HepG2 (cell line): ENCODE measurements around the gene GOLT1A. TPM values are rescaled to one million over a fixed set of nuclear protein-coding genes. Genes with fewer than 3 reads are reported as not detected.

ENCODE experiments used
- CCDC6 ChIP-seq: sonication (generic); formaldehyde crosslinking; IDR thresholded peaks from 2 replicates; pipeline ENCODE4 v1.8.1; 2022; ENCODE audit warnings: mild to moderate bottlenecking, missing genetic modification reagents, moderate library complexity
- HIVEP1 ChIP-seq: sonication (generic); formaldehyde crosslinking; IDR thresholded peaks from 2 replicates; pipeline ENCODE4 v1.4.0; 2020; ENCODE audit warnings: mild to moderate bottlenecking, missing genetic modification reagents
- HMG20B ChIP-seq: conservative IDR thresholded peaks from 2 replicates; pipeline ENCODE4 v1.6.1; 2016; ENCODE audit warnings: missing genetic modification reagents, missing compliant biosample characterization
- HNF4G ChIP-seq, 2 experiments: sonication (generic) in 1 of 2; formaldehyde crosslinking in 1 of 2; IDR thresholded peaks; 2 replicates each; pipeline versions ENCODE4 v1.4.0 to v1.6.1; 2011 to 2020; ENCODE audit warnings: borderline replicate concordance in 2 of 2, low read depth in 2 of 2, mild to moderate bottlenecking in 2 of 2, low read length in 1 of 2, missing genetic modification reagents in 1 of 2, moderate library complexity in 1 of 2
- MAZ ChIP-seq, 2 experiments: sonication (generic) in 1 of 2; formaldehyde crosslinking in 1 of 2; IDR thresholded peaks; 2 replicates each; pipeline versions ENCODE4 v1.5.0 to v1.6.1; 2012 to 2020; ENCODE audit warnings: low read depth in 2 of 2, mild to moderate bottlenecking in 2 of 2, borderline replicate concordance in 1 of 2, improper control_type of control experiment in 1 of 2, low read length in 1 of 2, missing genetic modification reagents in 1 of 2, moderate library complexity in 1 of 2
- PAWR ChIP-seq: sonication (generic); formaldehyde crosslinking; IDR thresholded peaks from 2 replicates; pipeline ENCODE4 v1.4.0; 2020; ENCODE audit warnings: missing genetic modification reagents, mild to moderate bottlenecking, borderline replicate concordance
- PITX1 ChIP-seq: sonication (generic); formaldehyde crosslinking; IDR thresholded peaks from 2 replicates; pipeline ENCODE4 v1.5.1; 2020; ENCODE audit warnings: mild to moderate bottlenecking, missing genetic modification reagents
- SOX6 ChIP-seq, 2 experiments: fragments of 450-650 bp in 1 of 2; sonication (generic) in 1 of 2; formaldehyde crosslinking in 1 of 2; IDR thresholded peaks; 2 replicates each; pipeline versions ENCODE4 v1.4.0 to v1.6.1; 2017 to 2020; ENCODE audit warnings: antibody characterized with exemption in 1 of 2, mild to moderate bottlenecking in 1 of 2, missing genetic modification reagents in 1 of 2
- ZBTB42 ChIP-seq: sonication (generic); formaldehyde crosslinking; IDR thresholded peaks from 2 replicates; pipeline ENCODE4 v1.5.0; 2020; ENCODE audit warnings: mild to moderate bottlenecking, missing genetic modification reagents
- ZNF20 ChIP-seq: sonication (generic); formaldehyde crosslinking; IDR thresholded peaks from 2 replicates; pipeline ENCODE4 v1.4.0; 2020; ENCODE audit warnings: mild to moderate bottlenecking, moderate library complexity, missing genetic modification reagents
- ZNF484 ChIP-seq: sonication (generic); formaldehyde crosslinking; IDR thresholded peaks from 2 replicates; pipeline ENCODE4 v1.5.1; 2020; ENCODE audit warnings: mild to moderate bottlenecking, low read depth, missing genetic modification reagents, borderline replicate concordance
- polyA plus RNA-seq, 8 experiments: library from polyadenylated mRNA; depleted of rRNA in 3 of 8; stranded (reverse) in 7 of 8; unstranded in 1 of 8; fragments of >200 nt; fragmentation: Illumina TruSeq in 4 of 8; extraction: Trizol in 4 of 8; gene quantifications; 2 replicates each; pipeline versions ENCODE4 v1.2.1 to v1.2.3, GENCODE V29; 2011 to 2016; ENCODE audit warnings: low read depth in 4 of 8, missing spikeins in 1 of 8, mixed read lengths in 1 of 8; ENCODE audit not compliant: insufficient read depth in 1 of 8
- total RNA-seq, 5 experiments: library from RNA; depleted of rRNA; stranded (reverse); fragments of >200 nt; fragmentation: Illumina TruSeq; extraction: Trizol; gene quantifications; 2 replicates each; pipeline ENCODE4 v1.2.3, GENCODE V29; 2016; ENCODE audit warnings: low read depth in 1 of 5
- TF ChIP-seq, protein P1 (sequence below): fragments of 450-650 bp; IDR thresholded peaks from 2 replicates; pipeline ENCODE4 v1.6.1; 2017; ENCODE audit warnings: mild to moderate bottlenecking
- TF ChIP-seq, protein P2 (sequence below): sonication (generic); formaldehyde crosslinking; IDR thresholded peaks from 2 replicates; pipeline ENCODE4 v1.4.0; 2020; ENCODE audit warnings: missing genetic modification reagents, borderline replicate concordance
- TF ChIP-seq, protein P3 (sequence below): sonication (generic); formaldehyde crosslinking; IDR thresholded peaks from 2 replicates; pipeline ENCODE4 v1.4.0; 2020; ENCODE audit warnings: missing genetic modification reagents, borderline replicate concordance
- TF ChIP-seq, protein P4 (sequence below): sonication (generic); formaldehyde crosslinking; IDR thresholded peaks from 2 replicates; pipeline ENCODE4 v1.8.1; 2023; ENCODE audit warnings: mild to moderate bottlenecking, missing genetic modification reagents, borderline replicate concordance
- TF ChIP-seq, protein P5 (sequence below): sonication (generic); formaldehyde crosslinking; IDR thresholded peaks from 2 replicates; pipeline ENCODE4 v1.4.0; 2020; ENCODE audit warnings: missing genetic modification reagents, mild to moderate bottlenecking, borderline replicate concordance

The GOLT1A gene
- total and polyA plus RNA-seq, 2 of the 13 experiments (the other 11 are each of a cell fraction or from before 2014, with no cell fraction given): 25.8 to 28.0 TPM

DNA sequence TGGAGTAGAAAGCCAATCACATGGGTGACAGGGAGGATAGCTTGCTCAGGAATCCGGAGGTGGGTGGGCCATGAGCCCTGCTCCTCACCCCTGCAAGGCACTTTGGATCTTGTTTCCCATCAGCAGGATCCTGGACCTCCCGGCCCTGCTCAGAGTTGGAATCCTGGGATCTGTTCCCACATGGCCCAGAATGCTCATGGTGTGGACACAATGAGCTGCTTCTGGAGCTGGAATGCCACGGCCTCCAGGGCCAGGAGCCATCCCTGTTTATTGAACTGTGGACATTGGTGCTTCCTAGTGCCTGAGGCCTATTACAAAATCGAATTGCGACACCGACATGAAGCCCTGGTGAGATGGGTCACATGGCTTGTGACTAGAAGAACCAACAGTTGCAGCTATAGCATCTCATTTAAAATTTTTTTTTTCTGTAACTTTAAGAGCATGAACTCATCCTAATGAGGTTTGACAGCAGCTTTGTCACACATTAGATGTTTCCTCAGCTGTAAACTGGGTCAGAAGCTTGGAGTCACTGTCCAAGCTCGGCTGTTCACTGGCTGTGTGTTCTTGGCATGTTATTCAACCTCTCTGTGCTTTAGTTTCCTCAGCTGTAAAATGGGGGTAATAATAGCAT, 40.4 kb upstream of the GOLT1A start (continued):
- TF ChIP-seq, protein P1, sequence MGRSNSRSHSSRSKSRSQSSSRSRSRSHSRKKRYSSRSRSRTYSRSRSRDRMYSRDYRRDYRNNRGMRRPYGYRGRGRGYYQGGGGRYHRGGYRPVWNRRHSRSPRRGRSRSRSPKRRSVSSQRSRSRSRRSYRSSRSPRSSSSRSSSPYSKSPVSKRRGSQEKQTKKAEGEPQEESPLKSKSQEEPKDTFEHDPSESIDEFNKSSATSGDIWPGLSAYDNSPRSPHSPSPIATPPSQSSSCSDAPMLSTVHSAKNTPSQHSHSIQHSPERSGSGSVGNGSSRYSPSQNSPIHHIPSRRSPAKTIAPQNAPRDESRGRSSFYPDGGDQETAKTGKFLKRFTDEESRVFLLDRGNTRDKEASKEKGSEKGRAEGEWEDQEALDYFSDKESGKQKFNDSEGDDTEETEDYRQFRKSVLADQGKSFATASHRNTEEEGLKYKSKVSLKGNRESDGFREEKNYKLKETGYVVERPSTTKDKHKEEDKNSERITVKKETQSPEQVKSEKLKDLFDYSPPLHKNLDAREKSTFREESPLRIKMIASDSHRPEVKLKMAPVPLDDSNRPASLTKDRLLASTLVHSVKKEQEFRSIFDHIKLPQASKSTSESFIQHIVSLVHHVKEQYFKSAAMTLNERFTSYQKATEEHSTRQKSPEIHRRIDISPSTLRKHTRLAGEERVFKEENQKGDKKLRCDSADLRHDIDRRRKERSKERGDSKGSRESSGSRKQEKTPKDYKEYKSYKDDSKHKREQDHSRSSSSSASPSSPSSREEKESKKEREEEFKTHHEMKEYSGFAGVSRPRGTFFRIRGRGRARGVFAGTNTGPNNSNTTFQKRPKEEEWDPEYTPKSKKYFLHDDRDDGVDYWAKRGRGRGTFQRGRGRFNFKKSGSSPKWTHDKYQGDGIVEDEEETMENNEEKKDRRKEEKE: no peak
- TF ChIP-seq HIVEP1 (CRISPR knock-in tag): peak; percentile 75
- TF ChIP-seq HNF4G (IDR thresholded peaks at IDR 0.05; ENCODE audit: borderline replicate concordance, low read depth, low read length): peak; percentile 79
- no peak for TF ChIP-seq HNF4G (CRISPR knock-in tag; IDR thresholded peaks at IDR 0.05; ENCODE audit: borderline replicate concordance, low read depth)
- TF ChIP-seq, protein P2, sequence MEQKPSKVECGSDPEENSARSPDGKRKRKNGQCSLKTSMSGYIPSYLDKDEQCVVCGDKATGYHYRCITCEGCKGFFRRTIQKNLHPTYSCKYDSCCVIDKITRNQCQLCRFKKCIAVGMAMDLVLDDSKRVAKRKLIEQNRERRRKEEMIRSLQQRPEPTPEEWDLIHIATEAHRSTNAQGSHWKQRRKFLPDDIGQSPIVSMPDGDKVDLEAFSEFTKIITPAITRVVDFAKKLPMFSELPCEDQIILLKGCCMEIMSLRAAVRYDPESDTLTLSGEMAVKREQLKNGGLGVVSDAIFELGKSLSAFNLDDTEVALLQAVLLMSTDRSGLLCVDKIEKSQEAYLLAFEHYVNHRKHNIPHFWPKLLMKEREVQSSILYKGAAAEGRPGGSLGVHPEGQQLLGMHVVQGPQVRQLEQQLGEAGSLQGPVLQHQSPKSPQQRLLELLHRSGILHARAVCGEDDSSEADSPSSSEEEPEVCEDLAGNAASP (CRISPR knock-in tag): no peak; the same call in 1 of the 2 replicates
- no peak for TF ChIP-seq SOX6 (IDR thresholded peaks at IDR 0.05)
- peak; percentile 91 for TF ChIP-seq SOX6 (CRISPR knock-in tag; IDR thresholded peaks at IDR 0.05)
- TF ChIP-seq, protein P3, sequence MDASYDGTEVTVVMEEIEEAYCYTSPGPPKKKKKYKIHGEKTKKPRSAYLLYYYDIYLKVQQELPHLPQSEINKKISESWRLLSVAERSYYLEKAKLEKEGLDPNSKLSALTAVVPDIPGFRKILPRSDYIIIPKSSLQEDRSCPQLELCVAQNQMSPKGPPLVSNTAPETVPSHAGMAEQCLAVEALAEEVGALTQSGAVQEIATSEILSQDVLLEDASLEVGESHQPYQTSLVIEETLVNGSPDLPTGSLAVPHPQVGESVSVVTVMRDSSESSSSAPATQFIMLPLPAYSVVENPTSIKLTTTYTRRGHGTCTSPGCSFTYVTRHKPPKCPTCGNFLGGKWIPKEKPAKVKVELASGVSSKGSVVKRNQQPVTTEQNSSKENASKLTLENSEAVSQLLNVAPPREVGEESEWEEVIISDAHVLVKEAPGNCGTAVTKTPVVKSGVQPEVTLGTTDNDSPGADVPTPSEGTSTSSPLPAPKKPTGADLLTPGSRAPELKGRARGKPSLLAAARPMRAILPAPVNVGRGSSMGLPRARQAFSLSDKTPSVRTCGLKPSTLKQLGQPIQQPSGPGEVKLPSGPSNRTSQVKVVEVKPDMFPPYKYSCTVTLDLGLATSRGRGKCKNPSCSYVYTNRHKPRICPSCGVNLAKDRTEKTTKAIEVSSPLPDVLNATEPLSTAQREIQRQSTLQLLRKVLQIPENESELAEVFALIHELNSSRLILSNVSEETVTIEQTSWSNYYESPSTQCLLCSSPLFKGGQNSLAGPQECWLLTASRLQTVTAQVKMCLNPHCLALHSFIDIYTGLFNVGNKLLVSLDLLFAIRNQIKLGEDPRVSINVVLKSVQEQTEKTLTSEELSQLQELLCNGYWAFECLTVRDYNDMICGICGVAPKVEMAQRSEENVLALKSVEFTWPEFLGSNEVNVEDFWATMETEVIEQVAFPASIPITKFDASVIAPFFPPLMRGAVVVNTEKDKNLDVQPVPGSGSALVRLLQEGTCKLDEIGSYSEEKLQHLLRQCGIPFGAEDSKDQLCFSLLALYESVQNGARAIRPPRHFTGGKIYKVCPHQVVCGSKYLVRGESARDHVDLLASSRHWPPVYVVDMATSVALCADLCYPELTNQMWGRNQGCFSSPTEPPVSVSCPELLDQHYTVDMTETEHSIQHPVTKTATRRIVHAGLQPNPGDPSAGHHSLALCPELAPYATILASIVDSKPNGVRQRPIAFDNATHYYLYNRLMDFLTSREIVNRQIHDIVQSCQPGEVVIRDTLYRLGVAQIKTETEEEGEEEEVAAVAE: peak; percentile 34; the same call in 1 of the 2 replicates
- TF ChIP-seq PAWR (CRISPR knock-in tag): peak; percentile 27; the same call in 1 of the 2 replicates
- TF ChIP-seq MAZ (IDR thresholded peaks at IDR 0.05; ENCODE audit: borderline replicate concordance, low read depth, low read length): peak; percentile 24; the same call in 1 of the 2 replicates
- TF ChIP-seq MAZ (CRISPR knock-in tag; IDR thresholded peaks at IDR 0.05; ENCODE audit: low read depth): peak; percentile 48; the same call in 1 of the 2 replicates
- peak; percentile 55 for TF ChIP-seq PITX1 (CRISPR knock-in tag)
- TF ChIP-seq, protein P4, sequence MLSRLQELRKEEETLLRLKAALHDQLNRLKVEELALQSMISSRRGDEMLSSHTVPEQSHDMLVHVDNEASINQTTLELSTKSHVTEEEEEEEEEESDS (CRISPR knock-in tag): no peak
- no peak for TF ChIP-seq ZNF20 (CRISPR knock-in tag)
- no peak for TF ChIP-seq ZNF484 (CRISPR knock-in tag)
- TF ChIP-seq HMG20B: no peak
- TF ChIP-seq ZBTB42: no peak
- TF ChIP-seq, protein P5, sequence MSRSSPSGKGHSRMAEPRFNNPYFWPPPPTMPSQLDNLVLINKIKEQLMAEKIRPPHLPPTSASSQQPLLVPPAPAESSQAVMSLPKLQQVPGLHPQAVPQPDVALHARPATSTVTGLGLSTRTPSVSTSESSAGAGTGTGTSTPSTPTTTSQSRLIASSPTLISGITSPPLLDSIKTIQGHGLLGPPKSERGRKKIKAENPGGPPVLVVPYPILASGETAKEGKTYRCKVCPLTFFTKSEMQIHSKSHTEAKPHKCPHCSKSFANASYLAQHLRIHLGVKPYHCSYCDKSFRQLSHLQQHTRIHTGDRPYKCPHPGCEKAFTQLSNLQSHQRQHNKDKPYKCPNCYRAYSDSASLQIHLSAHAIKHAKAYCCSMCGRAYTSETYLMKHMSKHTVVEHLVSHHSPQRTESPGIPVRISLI (CRISPR knock-in tag): peak; percentile 64; the same call in 1 of the 2 replicates
- TF ChIP-seq CCDC6 (CRISPR knock-in tag): peak; percentile 88; the same call in 1 of the 2 replicates
